ENCODE measurements around the gene KY. TPM values are rescaled to one million over a fixed set of nuclear protein-coding genes. Genes with fewer than 3 reads are reported as not detected.

KY gene
- total and polyA plus RNA-seq, 10 of the 15 experiments (the other 5 are each of a cell fraction or from before 2014, with no cell fraction given): 0.04 to 0.11 TPM; not detected in 8

GRCh38 chr3:134659391-134660045, 8.7 kb upstream of the KY start:
- Histone ChIP-seq H3K27me3 (replicated peaks in 1 of 2; ENCODE audit: control insufficient read depth in 2 of 2, insufficient read depth in 2 of 2, low read length in 1 of 2) (no peaks in the 10 kb centered on the region), H3K27ac (ENCODE audit: control insufficient read depth, insufficient read depth) (no peak overlapping the region), H3K4me1 (ENCODE audit: control insufficient read depth, insufficient read depth, low read length) (no peaks in the 10 kb centered on the region), H3K79me2 (ENCODE audit: control insufficient read depth, insufficient read depth, low read length) (no peaks in the 10 kb centered on the region), H2AFZ (ENCODE audit: control insufficient read depth, low read depth, low read length) (no peak overlapping the region), H3K9ac (ENCODE audit: control insufficient read depth, insufficient read depth, low read length) (no peak overlapping the region), H3K4me3 (no peak overlapping the region), H3K9me3 (replicated peaks; ENCODE audit: control insufficient read depth, insufficient read depth, low read length) (no peaks in the 10 kb centered on the region), H3K4me2 (ENCODE audit: control insufficient read depth, insufficient read depth) (no peak overlapping the region), H3K36me3 (ENCODE audit: control insufficient read depth in 2 of 2, insufficient read depth in 2 of 2, low read length in 1 of 2) (no peaks in the 10 kb centered on the region), H4K20me1 (ENCODE audit: control insufficient read depth, insufficient read depth) (no peaks in the 10 kb centered on the region; the same call in 1 of the 2 replicates)
- in situ Hi-C loops (cut with MboI) (no loop called here), intact Hi-C loops (cut with micrococcal nuclease; ENCODE audit: unreplicated experiment) (no loop called here)
- FAIRE-seq (no peak), ATAC-seq (no peak), DNase-seq (ENCODE audit: low read depth, low spot score) (no peak)
- CTCF ChIA-PET: no interaction called here
- BruUV-seq (replicated peaks): no TSS peak
- RAD21 ChIA-PET (ENCODE audit: unreplicated experiment): no interaction called here
- POLR2A ChIA-PET: no interaction called here
- SMC1A ChIA-PET (ENCODE audit: uncharacterized antibody, unreplicated experiment): no interaction called here
- TF ChIP-seq GABPA (IDR thresholded peaks at IDR 0.05; ENCODE audit: low read depth): no peak
- no peak for TF ChIP-seq BHLHE40 (IDR thresholded peaks at IDR 0.05; ENCODE audit: borderline replicate concordance in 1 of 2, low read depth in 2 of 2, low read length in 1 of 2)
- TF ChIP-seq HDGF (IDR thresholded peaks at IDR 0.05): no peak
- TF ChIP-seq ZNF384 (IDR thresholded peaks at IDR 0.05; ENCODE audit: borderline replicate concordance, low read depth, low read length): no peak
- TF ChIP-seq WRNIP1 (IDR thresholded peaks at IDR 0.05; ENCODE audit: borderline replicate concordance, low read depth, low read length): no peak
- no peak for TF ChIP-seq NFIC (IDR thresholded peaks at IDR 0.05; ENCODE audit: low read depth, low read length)
- no peak for TF ChIP-seq PML (IDR thresholded peaks at IDR 0.05; ENCODE audit: low read length)
- no peak for TF ChIP-seq ESRRA (IDR thresholded peaks at IDR 0.05; ENCODE audit: low read length)
- no peak for TF ChIP-seq TBL1XR1 (IDR thresholded peaks at IDR 0.05; ENCODE audit: low read depth, low read length)
- no peak for TF ChIP-seq MAX (IDR thresholded peaks at IDR 0.05; ENCODE audit: low read depth, low read length)
- TF ChIP-seq HDAC6 (IDR thresholded peaks at IDR 0.05; ENCODE audit: unreplicated experiment): no peak
- no peak for TF ChIP-seq HSF1 (IDR thresholded peaks at IDR 0.05; ENCODE audit: low read depth, low read length)
- 40% methylated on average over 15 of the region's 15 CpGs for WGBS (ENCODE audit: insufficient coverage, insufficient replicate concordance, low lambda C conversion rate, missing lambda C conversion rate)
